Fibroblast of skin of scalp (primary cell): Measurements from ENCODE around the gene KLK4.
"Not testable (repeated sequence)": the region's sequence is repeated elsewhere in the genome, so short reads cannot be mapped to it uniquely, and the experiment has no call there.

Experiments used
- DNase-seq: peaks from one replicate; pipeline ENCODE4 v3.0.0-alpha.2; 2013

The KLK4 gene

DNA sequence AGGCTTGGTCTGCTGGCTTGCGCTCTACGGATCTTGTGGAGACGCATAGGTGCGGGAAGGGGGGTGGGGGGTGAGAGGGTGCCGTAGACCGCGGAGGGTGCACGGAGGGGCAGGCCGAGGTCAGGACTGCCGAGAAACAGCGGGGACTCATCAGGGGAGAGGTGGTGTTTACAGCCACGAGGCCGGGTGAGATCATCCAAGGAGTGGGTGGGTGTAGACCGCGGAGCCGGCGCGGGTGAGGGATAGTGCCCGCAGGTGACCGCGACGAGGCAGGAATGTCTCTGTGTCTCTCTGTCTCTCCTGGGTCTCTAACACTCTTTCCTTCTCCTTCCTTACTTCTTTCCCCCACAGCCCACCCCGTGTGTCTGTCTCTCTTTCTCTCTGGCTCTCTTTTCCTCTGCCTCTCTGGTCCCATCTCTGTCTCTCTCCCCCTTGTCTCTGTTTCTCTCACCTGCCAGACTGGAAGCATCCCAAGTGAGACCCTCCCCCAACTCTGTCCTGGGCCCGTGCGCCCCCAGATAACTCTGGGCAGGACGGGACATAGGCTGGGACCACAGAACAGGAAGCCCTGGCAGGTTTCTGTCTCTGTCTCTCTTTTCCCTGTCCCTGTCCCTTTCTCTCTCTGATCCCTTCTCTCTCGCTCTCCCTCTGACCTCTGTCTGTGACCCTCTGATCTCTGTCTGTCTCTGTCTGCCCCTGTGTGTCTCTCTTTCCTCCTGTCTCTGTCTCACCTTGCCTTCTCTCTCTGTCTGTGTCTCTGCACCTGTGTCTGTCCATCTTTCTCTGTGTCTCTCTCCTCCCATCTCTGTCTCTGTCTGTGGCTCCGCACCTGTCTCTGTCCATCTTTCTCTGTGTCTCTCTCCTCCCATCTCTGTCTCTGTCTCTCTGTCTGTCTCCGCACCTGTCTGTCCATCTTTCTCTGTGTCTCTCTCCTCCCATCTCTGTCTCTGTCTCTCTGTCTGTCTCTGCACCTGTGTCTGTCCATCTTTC, 1.8 kb upstream of the KLK4 start:
- no peak for DNase-seq

DNA sequence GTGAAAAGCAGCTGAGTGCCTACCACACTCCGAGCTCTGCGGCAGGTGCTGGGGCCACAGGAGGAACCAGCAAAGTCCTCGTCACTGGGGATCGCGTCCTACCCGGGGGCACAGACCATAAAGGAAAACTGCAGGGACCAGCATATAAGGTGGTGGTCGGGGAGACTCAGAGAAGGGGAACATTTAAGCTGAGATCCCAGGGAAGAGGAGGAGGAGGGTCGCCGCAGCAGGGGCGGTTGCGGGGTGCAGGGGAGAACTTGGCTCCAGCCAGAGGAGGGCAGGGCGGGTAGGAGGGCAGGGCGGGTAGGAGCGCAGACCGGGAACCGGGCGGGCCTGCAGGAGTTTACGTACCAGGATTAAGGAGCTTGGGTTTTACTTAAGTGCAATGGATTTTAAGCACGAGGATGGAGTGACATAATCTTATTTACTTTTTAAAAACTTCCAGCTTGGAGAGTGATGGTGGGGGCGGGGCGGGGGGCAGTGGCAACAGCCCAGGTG, 956 bp upstream of the KLK4 start:
- no peak for DNase-seq

DNA sequence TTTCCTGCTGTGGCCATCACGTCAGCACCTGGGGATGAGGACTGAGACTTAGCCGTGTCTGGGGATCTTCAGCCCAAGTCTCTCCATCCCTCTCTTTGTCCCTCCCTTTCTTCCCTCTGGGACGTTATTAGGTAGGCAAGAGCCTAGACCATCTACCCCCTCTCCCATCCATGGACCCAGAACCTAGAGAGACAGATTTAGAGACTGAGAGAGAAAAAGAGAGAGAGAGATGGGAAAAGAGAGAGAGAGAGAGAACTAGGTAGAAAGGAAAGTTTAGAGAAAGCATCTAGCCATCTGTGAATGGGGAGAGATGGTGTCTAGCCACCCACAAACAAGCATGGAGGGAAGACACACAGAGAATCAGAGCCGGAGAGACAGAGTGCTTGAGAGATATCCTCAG, 473 bp downstream of the KLK4 start:
- no peak for DNase-seq

DNA sequence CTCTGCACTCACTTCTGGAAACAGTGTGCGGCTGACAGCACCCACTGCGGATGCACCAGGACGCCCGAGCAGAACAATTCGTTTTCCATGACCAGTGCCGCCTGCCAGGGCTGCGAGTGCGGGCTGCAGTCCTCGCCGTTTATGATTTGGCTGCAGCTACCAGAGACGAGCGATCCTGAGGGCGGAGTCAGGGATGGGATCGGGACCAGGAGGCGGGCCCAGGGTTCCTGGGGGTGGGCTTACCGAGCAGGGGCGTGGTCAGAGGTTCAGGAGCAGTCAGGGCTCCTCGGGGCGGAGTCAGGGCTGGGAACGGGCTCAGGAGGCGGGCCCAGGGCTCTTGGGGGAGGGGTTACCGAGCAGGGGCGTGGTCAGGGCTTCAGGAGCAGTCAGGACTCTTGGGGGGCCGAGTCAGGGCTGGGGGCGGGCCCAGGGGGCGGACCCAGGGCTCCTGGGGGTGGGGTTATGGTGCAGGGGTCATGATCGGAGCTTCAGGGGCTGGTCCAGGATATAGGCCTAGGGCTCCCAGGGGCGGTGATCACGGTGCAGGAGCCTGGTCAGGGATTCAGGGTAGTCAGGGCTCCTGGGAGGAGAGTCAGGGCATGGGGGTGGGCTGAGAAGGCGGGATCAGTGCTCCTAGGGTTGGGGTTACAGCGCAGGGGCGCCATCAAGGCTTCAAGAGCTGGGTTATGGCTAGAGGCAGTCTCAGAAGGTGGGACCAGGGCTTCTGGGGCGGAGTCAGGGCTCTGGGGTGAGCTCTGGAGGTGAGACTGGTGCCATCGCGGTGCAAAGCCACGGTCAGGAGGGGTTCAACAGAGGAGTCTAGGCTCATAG, 1.7 kb downstream of the KLK4 start:
- peak; percentile 24 for DNase-seq

DNA sequence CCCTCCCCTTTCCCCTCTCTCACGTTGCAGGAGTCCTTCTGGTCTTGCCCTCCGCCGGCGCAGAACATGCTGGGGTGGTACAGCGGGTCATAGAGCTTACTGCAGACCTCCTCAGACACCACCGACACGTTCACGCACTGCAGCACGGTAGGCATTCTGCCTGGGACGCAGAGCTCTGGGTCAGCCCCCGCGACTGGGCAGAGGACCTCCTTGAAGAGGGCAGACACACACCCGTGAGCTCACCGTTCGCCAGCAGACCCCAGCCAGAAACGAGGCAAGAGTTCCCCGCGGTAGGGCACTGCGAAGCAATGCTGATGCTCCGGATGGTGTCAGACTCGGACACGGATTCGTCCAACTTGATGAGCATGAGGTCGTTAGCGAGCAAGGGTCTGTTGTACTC, 2.9 kb downstream of the KLK4 start:
- DNase-seq = no peak

DNA sequence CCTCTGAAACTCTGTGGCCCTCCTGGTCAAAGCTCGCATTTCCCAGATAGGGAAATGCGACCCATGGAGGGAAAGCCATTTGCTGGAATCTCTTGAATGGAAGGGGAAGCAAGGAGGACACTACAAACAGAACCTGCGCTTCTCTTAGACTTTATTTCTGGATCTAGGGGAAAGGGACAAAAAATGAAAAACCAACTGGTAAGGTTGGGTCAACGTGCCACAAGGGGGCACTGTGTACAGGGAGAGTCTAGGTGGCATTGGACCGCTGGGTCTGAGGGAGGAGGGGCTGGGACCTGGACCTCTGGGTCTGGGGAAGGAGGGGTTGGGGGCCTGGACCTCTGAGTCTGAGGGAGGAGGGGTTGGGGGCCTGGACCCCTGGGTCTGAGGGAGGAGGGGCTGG, 5.0 kb downstream of the KLK4 start:
- DNase-seq = no peak

DNA sequence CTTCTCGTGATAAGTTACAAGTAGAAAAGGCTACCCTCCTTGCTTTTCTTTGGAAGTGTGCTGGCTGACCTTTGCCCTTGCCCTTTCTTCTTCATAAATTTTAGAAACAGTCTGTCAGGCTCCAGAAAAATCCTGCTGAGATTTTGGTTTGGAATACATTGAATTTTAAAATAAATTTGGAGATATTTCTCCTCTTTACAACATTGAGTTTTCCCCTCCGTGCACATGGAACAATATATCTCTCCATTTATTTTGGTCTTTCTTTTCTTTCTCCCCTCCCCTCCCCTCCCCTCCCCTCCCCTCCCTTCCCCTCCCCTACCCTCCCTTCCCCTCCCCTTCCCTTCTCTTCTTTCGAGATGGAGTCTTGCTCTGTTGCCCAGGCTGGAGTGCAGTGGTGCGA, 8.6 kb downstream of the KLK4 start:
- no peak for DNase-seq

DNA sequence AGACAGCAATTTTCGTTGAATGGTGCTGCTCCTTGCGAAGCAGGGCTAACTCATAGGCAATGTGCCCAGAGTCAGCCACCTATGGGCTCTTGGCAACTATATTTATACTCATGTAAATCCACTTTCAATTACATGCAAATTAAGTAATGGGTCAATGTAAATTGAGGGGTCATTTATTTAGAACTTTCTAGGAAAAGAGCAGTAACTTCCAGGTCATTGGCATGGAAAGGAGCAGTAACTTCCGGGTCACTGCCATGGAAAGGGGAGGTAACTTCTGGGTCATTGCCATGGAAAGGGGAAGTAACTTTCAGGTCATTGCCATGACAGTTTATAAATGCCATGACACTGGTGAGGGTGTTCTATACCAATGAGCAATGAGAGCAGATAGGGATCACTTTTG, 11.6 kb downstream of the KLK4 start:
- DNase-seq = no peak

DNA sequence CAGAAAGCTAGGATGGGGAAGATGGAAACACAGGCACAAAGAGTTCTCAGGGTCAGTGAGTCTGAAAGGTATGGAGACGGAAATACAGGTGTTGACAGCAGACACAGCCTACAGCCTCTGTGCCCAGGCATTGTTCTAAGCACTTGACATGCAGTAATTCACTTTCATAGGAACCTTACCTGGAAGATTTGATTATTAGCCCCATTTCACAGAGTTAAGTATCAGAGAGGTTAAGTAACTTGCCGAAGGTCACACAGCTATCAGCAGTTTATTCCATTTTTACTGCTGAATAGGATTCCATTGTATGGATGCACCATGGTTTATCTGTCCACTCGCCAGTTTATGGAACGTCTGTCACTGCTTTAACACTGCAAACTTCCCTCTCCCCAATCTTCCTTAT, 13.2 kb downstream of the KLK4 start:
- no peak for DNase-seq

DNA sequence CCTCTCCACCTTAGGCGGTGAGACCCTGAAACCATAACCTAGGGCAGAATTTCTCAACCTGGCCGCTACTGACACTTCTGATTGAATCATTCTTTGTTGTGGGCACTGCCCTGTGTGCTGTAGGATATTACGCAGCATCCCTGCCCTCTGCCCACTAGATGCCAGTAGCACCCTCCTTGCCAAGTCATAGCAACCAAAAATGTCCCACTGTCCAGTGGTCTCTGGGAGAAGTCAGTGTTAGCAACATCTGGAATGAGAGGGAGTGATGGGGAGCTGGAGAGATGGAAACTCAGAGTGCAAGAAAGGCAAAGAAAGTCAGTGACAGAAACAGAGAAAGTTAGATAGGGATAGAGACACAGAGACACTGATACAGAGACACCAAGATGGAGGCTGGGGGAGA, 13.6 kb downstream of the KLK4 start:
- no peak for DNase-seq

DNA sequence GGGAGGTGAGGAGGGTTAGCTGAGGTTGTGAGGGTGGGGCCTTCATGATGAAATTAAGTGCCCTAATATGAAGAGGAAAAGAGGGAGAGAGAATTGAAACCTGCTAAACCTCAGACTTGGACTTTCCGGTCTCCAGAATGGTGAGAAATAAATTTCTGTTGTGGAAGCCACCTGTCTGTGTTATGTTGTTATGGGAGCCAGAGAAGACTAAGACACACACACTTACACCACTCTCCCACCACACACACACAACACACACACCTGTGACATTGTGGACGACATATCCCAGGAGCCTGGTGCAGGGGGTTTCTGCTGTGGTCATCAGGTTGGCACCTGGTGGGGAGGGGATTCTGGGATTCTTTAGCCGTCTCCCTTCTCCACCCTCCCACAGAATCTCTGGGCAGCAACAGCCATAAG, 14.0 kb downstream of the KLK4 start:
- no peak for DNase-seq

DNA sequence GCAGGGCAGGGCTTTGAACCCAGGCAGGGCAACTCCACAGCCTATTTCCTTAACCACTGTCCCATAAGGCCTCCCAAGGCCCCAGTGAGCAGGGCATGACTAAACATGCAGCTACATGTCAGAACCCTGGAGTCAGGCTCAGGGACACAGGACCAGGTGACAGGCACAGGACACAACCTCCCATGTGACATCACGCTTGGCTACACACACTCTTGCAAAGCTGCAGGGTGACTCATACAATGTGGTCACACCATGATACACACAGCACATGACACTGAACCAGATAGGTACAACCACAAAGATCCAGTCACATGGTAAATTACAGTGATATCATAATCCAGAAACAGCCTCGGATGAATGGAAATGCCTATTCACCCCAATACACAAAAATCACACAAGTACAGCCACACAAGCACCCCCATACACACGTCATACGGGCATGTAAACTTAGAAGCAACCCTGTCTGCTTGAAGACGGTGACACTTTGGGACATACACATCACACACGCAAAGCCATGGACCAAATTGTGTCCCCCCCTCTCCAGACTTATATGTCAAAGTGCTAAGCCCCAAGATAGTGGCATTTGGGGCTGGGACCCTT, 14.5 kb downstream of the KLK4 start:
- peak; percentile 8 for DNase-seq

DNA sequence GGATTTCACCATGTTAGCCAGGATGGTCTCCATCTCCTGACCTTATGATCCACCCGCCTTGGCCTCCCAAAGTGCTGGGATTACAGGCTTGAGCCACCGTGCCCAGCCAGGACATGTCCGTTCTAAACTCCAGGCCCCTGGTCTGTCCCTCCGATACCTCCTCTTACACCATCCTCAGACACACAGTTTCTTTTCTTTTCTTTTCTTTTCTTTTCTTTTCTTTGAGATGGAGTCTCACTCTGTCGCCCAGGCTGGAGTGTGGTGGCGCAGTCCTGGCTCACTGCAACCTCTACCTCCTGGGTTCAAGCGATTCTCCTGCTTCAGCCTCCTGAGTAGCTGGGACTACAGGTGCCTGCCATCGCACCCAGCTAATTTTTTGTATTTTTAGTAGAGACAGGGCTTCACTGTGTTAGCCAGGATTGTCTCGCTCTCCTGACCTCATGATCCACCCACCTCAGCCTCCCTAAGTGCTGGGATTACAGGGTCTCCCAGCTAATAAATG, 15.1 kb downstream of the KLK4 start:
- not testable (repeated sequence) for DNase-seq

DNA sequence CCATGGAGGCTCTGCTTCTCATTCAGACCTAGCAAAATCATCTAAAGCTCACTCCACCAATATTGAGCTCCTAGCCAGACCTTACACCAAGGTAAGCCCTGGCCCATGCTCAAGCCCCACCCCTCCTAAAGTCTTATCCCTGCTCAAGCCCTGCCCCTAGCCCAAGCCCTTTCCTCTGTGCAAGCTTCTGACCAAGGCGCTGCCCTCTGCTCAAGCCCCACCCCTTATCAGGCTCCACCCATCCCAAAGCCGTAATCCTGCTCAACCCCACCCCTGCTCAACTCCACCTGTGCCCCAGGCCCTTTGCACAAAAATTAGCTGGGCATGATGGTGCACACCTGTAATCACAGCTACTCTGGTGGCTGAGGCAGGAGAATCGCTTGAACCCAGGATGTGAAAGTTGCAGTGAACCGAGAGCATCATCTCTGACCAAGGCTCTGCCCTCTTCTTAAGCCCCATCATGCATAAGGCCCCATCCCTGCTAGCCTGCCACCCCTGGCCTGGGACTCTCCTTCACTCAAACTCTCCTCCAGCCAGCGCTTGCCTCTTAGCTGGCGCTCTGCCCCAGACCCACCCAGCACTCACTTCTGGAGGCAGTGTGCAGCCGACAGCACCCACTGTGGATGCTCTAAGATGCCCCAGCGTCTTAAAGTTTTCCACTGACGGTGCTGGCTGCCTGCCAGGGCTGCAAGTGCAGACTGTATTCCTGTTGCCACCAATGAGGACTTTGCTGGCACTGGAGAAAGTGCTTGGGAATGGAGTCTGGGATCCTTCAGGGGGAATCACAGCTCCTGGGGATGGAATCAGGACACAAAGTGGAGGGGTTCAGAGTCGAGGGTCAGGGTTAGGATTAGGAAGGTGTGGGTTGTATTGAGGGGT, 16.5 kb downstream of the KLK4 start:
- no peak for DNase-seq

DNA sequence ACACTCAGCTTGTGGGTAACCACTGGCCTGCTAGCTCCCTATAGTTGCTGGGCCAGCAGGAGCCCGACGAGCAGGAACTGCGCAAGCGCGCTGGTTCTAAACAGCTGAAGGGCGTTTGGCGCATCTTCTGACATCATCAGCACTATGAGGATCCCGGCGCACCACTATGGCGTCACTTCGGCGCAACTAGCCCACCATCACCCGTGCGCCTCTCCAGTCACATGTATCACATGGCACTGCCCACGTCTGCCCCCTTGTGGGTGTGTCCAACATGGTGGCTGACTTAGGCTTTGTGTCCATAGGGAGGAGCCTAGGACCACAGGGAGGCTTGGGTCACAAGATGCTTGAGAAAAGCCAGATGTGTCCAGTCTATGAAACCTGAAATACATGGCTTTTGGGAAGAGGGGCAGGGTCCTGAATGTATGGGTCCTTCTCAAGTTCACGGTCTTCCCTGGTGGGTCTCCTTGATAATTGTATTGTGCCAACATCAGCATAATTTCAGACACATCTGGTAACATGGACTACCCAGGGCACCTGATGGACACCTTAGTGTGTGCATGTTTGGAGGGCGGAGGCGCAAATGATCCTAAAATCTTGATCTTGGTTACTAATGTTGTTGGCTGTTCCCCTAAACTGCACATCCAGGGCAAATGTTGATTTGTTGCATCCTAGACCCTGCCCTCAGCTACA, 18.0 kb downstream of the KLK4 start:
- no peak for DNase-seq

DNA sequence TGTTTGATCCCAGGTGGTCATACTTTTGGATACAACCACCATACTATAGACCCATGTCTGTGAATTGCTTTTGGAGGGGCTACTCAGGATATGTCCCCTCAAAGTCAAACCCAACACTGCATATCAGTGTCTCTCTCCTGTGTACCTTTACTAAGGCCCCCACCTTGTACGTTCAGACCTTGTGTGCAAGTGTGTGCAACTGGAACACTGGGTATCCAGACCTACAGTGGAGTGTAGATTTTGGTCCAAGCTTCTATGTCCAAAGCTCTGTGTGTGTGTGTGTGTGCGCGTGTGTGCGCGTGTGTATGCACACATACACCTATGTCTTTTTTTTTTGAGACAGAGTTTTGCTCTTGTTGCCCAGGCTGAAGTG, 20.0 kb downstream of the KLK4 start:
- DNase-seq = no peak

DNA sequence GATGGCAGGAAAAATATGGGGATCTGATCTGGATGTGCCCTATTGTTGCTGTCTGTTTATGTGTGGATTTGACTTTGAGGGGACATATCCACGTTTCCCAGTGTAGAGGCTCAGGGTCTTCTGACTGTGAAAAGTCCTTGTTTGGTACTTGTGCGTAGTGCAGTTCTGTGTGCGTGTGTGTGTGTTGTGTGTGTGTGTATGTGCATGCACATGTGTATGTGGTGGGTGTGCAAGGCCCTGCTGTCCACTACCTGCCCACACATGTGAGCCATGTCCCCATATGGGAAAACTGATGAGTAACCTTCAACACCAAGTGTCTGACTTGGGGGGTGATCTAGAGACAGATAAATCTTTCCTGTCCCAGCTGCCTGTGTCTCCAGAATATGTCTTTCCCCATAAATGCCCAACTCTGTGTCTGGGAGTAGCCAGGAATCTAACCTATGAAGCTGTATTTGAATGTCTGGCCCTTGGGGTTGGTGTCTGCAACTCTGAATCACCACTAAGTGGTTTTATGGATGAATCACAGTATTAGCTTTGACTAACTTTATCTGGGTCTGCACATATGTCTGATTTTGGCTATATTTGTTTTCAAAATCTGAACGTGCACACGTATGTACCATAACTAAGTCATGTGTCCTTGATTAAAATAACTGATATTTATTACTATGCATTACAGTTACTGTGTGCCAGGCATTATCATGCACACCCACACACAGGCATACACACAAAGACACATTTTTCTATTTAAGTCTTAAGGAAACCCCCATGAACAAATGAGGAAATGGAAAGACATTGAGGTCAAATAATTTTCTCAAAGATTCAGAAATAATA, 20.6 kb downstream of the KLK4 start:
- DNase-seq = peak; percentile 3

DNA sequence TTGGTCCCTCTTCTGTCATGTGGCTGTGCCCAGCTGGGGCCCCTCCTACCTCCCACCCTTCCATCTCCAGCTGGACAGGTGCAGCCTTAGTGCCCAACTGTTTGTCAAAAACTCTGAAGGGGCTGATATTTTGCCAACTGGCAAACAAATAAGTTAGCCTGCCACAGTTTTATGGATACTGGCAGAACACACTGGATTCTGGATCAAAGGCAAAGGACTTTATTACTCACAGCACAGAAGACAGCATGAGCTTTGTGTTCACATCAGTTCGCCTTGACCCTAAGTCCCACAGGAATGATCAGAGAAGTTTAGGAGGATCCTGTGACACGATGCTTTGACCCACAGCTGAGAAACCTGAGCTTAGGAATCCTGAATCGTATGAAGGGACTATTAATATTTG, 21.6 kb downstream of the KLK4 start:
- DNase-seq = no peak

DNA sequence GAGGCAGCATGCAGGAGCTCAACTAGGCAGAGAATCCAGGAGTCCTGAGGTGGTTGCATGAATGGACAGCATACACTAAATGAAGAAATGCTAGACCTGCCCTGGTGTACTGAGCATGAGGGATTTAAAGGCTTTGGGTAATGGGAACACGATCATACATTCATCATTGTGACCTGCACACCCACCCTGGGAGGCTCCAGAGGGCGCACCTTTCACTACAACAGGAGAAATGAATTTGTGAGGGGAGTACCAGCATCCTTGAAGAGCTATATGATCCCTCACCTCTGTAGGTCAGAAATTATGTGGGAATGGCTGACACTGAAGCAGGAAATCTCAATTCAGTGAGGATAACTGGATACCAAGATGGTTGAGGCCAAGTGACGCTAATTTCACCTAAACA, 29.0 kb downstream of the KLK4 start:
- DNase-seq = no peak

DNA sequence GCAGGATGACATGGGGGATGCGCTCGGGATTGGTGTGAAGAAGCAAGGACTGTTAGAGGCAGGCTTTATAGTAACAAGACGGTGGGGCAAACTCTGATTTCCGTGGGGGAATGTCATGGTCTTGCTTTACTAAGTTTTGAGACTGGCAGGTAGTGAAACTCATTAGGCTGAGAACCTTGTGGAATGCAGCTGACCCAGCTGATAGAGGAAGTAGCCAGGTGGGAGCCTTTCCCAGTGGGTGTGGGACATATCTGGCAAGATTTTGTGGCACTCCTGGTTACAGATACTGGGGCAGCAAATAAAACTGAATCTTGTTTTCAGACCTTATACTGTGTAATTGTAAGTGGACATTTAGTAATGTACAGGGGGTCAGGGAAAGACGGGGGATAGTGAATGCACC, 31.0 kb downstream of the KLK4 start:
- no peak for DNase-seq
